ENCODE results near the gene NLRC5.

NLRC5 gene

GRCh38 chr16:57082664-57083063, 93.3 kb downstream of the NLRC5 start:
- no peak overlapping the region for H3K9ac ChIP-seq (ENCODE audit: low read length in 2 of 2)
- H3K4me3 ChIP-seq (ENCODE audit: low read length in 2 of 2), result no peak overlapping the region
- no peaks in the 10 kb centered on the region for H3K36me3 ChIP-seq (ENCODE audit: control insufficient read depth in 2 of 2, insufficient read depth in 2 of 2, low read length in 2 of 2)
- H3K27ac ChIP-seq (ENCODE audit: low read length), result no peak overlapping the region
- no peaks in the 10 kb centered on the region for H3K9me3 ChIP-seq (ENCODE audit: control insufficient read depth in 2 of 2, low read length in 2 of 2)
- H3K27me3 ChIP-seq (ENCODE audit: control insufficient read depth in 1 of 2, insufficient read depth in 2 of 2, low read length in 2 of 2), result no peaks in the 10 kb centered on the region
- peaks cover 5% of the 10 kb centered on the region for H3K4me1 ChIP-seq (ENCODE audit: control insufficient read depth, insufficient read depth, low read length)

GRCh38 chr16:57083485-57084126, 94.2 kb downstream of the NLRC5 start:
- Histone ChIP-seq H3K36me3 (ENCODE audit: control insufficient read depth in 2 of 2, insufficient read depth in 2 of 2, low read length in 2 of 2) (no peaks in the 10 kb centered on the region), H3K9ac (ENCODE audit: low read length in 2 of 2) (no peak overlapping the region), H3K4me3 (ENCODE audit: low read length in 2 of 2) (no peak overlapping the region), H3K4me1 (ENCODE audit: control insufficient read depth, insufficient read depth, low read length) (peaks cover 5% of the 10 kb centered on the region), H3K27me3 (ENCODE audit: control insufficient read depth in 1 of 2, insufficient read depth in 2 of 2, low read length in 2 of 2) (no peaks in the 10 kb centered on the region), H3K27ac (ENCODE audit: low read length) (no peak overlapping the region), H3K9me3 (ENCODE audit: control insufficient read depth in 2 of 2, low read length in 2 of 2) (no peaks in the 10 kb centered on the region)

- Histone ChIP-seq H3K27me3 (ENCODE audit: control insufficient read depth in 1 of 2, insufficient read depth in 2 of 2, low read length in 2 of 2) (no peaks in the 10 kb centered on the region), H3K36me3 (ENCODE audit: control insufficient read depth in 2 of 2, insufficient read depth in 2 of 2, low read length in 2 of 2) (no peaks in the 10 kb centered on the region), H3K9ac (ENCODE audit: low read length in 2 of 2) (no peak overlapping the region), H3K4me3 (ENCODE audit: low read length in 2 of 2) (no peak overlapping the region), H3K27ac (ENCODE audit: low read length) (no peak overlapping the region), H3K4me1 (ENCODE audit: control insufficient read depth, insufficient read depth, low read length) (peaks cover 5% of the 10 kb centered on the region), H3K9me3 (ENCODE audit: control insufficient read depth in 2 of 2, low read length in 2 of 2) (no peaks in the 10 kb centered on the region)
These were observed 95.0 kb downstream of the NLRC5 start for GRCh38 chr16:57084257-57084770.

- Histone ChIP-seq H3K9ac (ENCODE audit: low read length in 2 of 2) (no peak overlapping the region), H3K4me1 (ENCODE audit: control insufficient read depth, insufficient read depth, low read length) (peaks cover 5% of the 10 kb centered on the region), H3K27me3 (ENCODE audit: control insufficient read depth in 1 of 2, insufficient read depth in 2 of 2, low read length in 2 of 2) (no peaks in the 10 kb centered on the region), H3K4me3 (ENCODE audit: low read length in 2 of 2) (no peak overlapping the region), H3K27ac (ENCODE audit: low read length) (no peak overlapping the region), H3K9me3 (ENCODE audit: control insufficient read depth in 2 of 2, low read length in 2 of 2) (no peaks in the 10 kb centered on the region), H3K36me3 (ENCODE audit: control insufficient read depth in 2 of 2, insufficient read depth in 2 of 2, low read length in 2 of 2) (no peaks in the 10 kb centered on the region)
These were observed 95.6 kb downstream of the NLRC5 start for GRCh38 chr16:57084996-57085395.

- Histone ChIP-seq H3K36me3 (ENCODE audit: control insufficient read depth in 2 of 2, insufficient read depth in 2 of 2, low read length in 2 of 2) (no peaks in the 10 kb centered on the region), H3K9me3 (ENCODE audit: control insufficient read depth in 2 of 2, low read length in 2 of 2) (no peaks in the 10 kb centered on the region), H3K27me3 (ENCODE audit: control insufficient read depth in 1 of 2, insufficient read depth in 2 of 2, low read length in 2 of 2) (no peaks in the 10 kb centered on the region), H3K4me1 (ENCODE audit: control insufficient read depth, insufficient read depth, low read length) (peaks cover 15% of the 10 kb centered on the region), H3K27ac (ENCODE audit: low read length) (no peak overlapping the region), H3K9ac (ENCODE audit: low read length in 2 of 2) (no peak overlapping the region), H3K4me3 (ENCODE audit: low read length in 2 of 2) (no peak overlapping the region)
These were observed 97.6 kb downstream of the NLRC5 start for GRCh38 chr16:57087003-57087402.

GRCh38 chr16:57089406-57089805, 100.0 kb downstream of the NLRC5 start:
- H3K36me3 ChIP-seq (ENCODE audit: control insufficient read depth in 2 of 2, insufficient read depth in 2 of 2, low read length in 2 of 2), result no peaks in the 10 kb centered on the region
- no peak overlapping the region for H3K27ac ChIP-seq (ENCODE audit: low read length)
- H3K27me3 ChIP-seq (ENCODE audit: control insufficient read depth in 1 of 2, insufficient read depth in 2 of 2, low read length in 2 of 2), result no peaks in the 10 kb centered on the region
- H3K9ac ChIP-seq (ENCODE audit: low read length in 2 of 2), result no peak overlapping the region
- no peak overlapping the region for H3K4me3 ChIP-seq (ENCODE audit: low read length in 2 of 2)
- H3K4me1 ChIP-seq (ENCODE audit: control insufficient read depth, insufficient read depth, low read length), result peaks cover 27% of the 10 kb centered on the region
- H3K9me3 ChIP-seq (ENCODE audit: control insufficient read depth in 2 of 2, low read length in 2 of 2), result no peaks in the 10 kb centered on the region

- peak overlapping the region; percentile 72 to 79 for H3K9ac ChIP-seq (ENCODE audit: low read length in 2 of 2)
- H3K36me3 ChIP-seq (ENCODE audit: control insufficient read depth in 2 of 2, insufficient read depth in 2 of 2, low read length in 2 of 2), result no peaks in the 10 kb centered on the region
- H3K9me3 ChIP-seq (ENCODE audit: control insufficient read depth in 2 of 2, low read length in 2 of 2), result no peaks in the 10 kb centered on the region
- peaks cover 23% of the 10 kb centered on the region for H3K4me1 ChIP-seq (ENCODE audit: control insufficient read depth, insufficient read depth, low read length)
- H3K4me3 ChIP-seq (ENCODE audit: low read length in 2 of 2), result peak overlapping the region; percentile 69 to 82
- H3K27me3 ChIP-seq (ENCODE audit: control insufficient read depth in 1 of 2, insufficient read depth in 2 of 2, low read length in 2 of 2), result no peaks in the 10 kb centered on the region
- peak overlapping the region; percentile 60 for H3K27ac ChIP-seq (ENCODE audit: low read length)
These were observed 102.0 kb downstream of the NLRC5 start for GRCh38 chr16:57091200-57091974.

GRCh38 chr16:57091975-57092785, 102.8 kb downstream of the NLRC5 start, which contains the start of gene CPNE2:
Gene CPNE2 (plus strand): TSS chr16:57092583. CDS start chr16:57110743, 18,160 bp downstream.
- no peaks in the 10 kb centered on the region for H3K9me3 ChIP-seq (ENCODE audit: control insufficient read depth in 2 of 2, low read length in 2 of 2)
- peak within 1 kb of the TSS; percentile 69 to 82 for H3K4me3 ChIP-seq (ENCODE audit: low read length in 2 of 2)
- peaks cover 23% of the 10 kb centered on the region for H3K4me1 ChIP-seq (ENCODE audit: control insufficient read depth, insufficient read depth, low read length)
- H3K27me3 ChIP-seq (ENCODE audit: control insufficient read depth in 1 of 2, insufficient read depth in 2 of 2, low read length in 2 of 2), result no peaks in the 10 kb centered on the region
- no peaks in the 10 kb centered on the region for H3K36me3 ChIP-seq (ENCODE audit: control insufficient read depth in 2 of 2, insufficient read depth in 2 of 2, low read length in 2 of 2)
- H3K9ac ChIP-seq (ENCODE audit: low read length in 2 of 2), result peak within 1 kb of the TSS; percentile 72 to 79
- H3K27ac ChIP-seq (ENCODE audit: low read length), result peak within 1 kb of the TSS; percentile 60

GRCh38 chr16:57092786-57093411, 103.5 kb downstream of the NLRC5 start:
- Histone ChIP-seq H3K4me1 (ENCODE audit: control insufficient read depth, insufficient read depth, low read length) (peaks cover 23% of the 10 kb centered on the region), H3K36me3 (ENCODE audit: control insufficient read depth in 2 of 2, insufficient read depth in 2 of 2, low read length in 2 of 2) (no peaks in the 10 kb centered on the region), H3K4me3 (ENCODE audit: low read length in 2 of 2) (peak overlapping the region; percentile 59 to 77), H3K27ac (ENCODE audit: low read length) (no peak overlapping the region), H3K27me3 (ENCODE audit: control insufficient read depth in 1 of 2, insufficient read depth in 2 of 2, low read length in 2 of 2) (no peaks in the 10 kb centered on the region), H3K9ac (ENCODE audit: low read length in 2 of 2) (peak overlapping the region in 1 of 2 donors; percentile 1), H3K9me3 (ENCODE audit: control insufficient read depth in 2 of 2, low read length in 2 of 2) (no peaks in the 10 kb centered on the region)

Data from stomach smooth muscle (tissue), 2 donors.